ENCODE measurements around the gene DHX8. TPM values are rescaled to one million over a fixed set of nuclear protein-coding genes. Genes with fewer than 3 reads are reported as not detected.
A peak's percentile ranks its signal among the peaks of the same experiment; 100 is the strongest.

The DHX8 gene
- total RNA-seq (2014; rRNA removed; shearing (Covaris generic)): 75.2 and 81.7 TPM in 2 replicates

DNA sequence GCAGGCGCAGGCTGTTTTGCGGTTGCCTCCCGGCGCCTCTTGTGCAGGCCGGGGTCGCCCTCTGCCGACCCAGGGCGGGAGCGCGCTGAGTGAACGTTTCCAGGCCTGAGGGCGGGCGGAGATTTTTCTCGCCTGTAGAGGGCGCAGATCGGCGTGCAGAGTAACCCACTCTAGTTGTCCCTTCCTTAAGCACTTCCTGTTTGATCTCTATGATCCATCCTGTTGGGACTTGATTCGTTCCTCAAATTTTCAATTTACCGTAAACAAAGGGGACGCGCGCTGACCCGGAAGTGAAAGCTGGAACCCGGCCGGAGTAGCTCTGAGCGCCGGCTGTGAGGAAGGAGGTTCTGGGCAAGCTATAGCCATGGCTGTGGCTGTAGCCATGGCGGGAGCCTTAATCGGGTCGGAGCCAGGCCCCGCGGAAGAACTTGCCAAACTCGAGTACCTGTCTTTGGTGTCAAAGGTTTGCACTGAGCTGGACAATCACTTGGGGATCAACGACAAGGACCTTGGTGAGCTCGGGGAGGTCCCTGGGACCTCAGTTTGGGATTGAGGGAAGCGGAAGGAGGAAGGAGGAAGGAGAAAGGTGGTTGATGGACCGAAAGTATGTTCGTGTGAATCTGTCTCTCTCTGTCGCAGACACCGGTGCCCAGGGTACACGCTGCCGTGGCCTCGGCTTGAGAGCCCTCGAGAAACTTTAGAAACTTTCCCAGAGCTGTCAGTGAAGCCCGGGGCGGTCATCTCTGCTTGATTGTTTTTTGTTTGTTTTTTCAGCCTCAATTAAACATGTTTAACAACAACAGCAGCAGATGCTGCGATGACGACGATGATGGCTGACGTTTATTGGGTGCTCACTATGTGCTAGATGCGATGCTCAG lies at the start of gene DHX8:
Gene DHX8 (plus strand): TSS at position 302 of the 878 bp plus-strand sequence. CDS start 63 bp downstream, at position 365.
- Histone ChIP-seq H3K9me3 (replicated peaks) (no peaks in the 10 kb centered on the region), H3K27ac (peak within 1 kb of the TSS; percentile 53), H3K27me3 (replicated peaks) (no peaks in the 10 kb centered on the region), H3K36me3 (peaks cover 4% of the 10 kb centered on the region), H3K4me1 (replicated peaks) (peaks cover 16% of the 10 kb centered on the region), H3K4me3 (peak within 1 kb of the TSS; percentile 60)
- peak; percentile 99 to 100 for DNase-seq (ENCODE audit: low read depth in 1 of 2, low spot score in 2 of 2)

DNA sequence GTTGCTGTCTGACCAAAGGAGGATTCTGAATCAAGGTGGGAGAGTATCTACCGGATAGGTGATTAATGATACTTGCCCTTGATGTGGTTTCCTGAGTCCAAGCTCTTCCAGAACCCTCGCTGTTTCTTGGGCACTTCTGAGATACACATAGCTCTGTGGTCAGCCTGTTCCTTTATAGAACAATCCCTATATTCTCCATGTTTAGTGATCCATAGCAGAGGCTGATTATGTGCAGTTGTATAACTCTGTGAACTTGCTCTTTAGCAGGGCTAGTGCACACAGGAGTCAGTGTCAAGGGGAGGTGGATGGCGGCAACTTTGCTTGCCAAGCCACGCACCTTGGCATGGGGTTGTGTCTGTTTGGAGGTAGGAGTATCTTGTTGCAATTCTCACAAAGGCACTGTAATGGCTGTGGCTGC lies 48.9 kb upstream of the DHX8 start:
- H3K36me3 ChIP-seq: no peaks in the 10 kb centered on the region
- no peak for DNase-seq (ENCODE audit: low read depth in 1 of 2, low spot score in 2 of 2)
- peaks cover 5% of the 10 kb centered on the region for H3K4me1 ChIP-seq (replicated peaks)
- H3K4me3 ChIP-seq: no peak overlapping the region
- no peak overlapping the region for H3K27ac ChIP-seq
- H3K9me3 ChIP-seq (replicated peaks): no peaks in the 10 kb centered on the region; the same call in 1 of the 2 replicates
- H3K27me3 ChIP-seq (replicated peaks): 0 out of 2 replicates have a peak, but pooled peaks cover 2% of the 10 kb centered on the region

DNA sequence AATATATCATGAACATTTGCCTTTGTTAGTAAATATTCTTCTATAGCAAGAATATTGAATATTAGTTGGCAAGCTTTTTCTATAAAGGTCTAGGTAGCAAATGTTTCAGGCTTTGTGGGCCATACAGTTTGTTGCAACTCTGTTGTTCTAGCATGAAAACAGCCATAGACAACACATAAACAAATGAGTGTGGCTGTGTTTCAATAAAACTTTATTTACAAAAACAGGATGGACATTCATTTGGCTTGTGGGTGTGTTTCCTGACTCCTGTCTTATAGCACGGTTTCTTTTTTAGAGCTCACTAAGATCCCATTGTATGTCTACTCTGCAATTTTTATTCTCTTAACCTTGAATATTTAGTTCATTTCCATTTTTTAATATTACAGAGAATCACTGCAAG lies 46.0 kb upstream of the DHX8 start:
- no peak for DNase-seq (ENCODE audit: low read depth in 1 of 2, low spot score in 2 of 2)
- Histone ChIP-seq H3K4me1 (replicated peaks) (peaks cover 4% of the 10 kb centered on the region), H3K27ac (no peak overlapping the region), H3K4me3 (no peak overlapping the region), H3K27me3 (replicated peaks) (0 out of 2 replicates have a peak, but pooled peaks cover 2% of the 10 kb centered on the region), H3K9me3 (replicated peaks) (no peaks in the 10 kb centered on the region; the same call in 1 of the 2 replicates), H3K36me3 (no peaks in the 10 kb centered on the region)

DNA sequence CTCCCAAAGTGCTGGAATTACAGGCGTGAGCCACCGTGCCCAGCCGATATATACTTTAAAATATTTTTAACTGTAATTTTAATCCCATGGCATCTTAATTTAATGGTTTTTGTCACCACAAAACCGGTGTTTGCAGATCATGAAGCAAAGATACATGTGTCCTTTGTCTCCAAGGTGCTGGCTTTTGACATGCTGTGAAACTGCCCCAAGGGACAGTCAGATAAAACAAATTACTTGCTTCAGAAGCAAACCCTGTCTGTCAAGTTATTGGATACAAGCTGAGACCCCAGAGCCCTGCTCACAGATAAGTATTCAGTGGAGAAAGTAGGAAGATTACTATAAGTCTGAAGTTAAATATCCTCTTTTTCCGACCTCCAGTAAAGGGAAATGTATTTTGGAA lies 45.1 kb upstream of the DHX8 start:
- Histone ChIP-seq H3K27me3 (replicated peaks) (0 out of 2 replicates have a peak, but pooled peaks cover 2% of the 10 kb centered on the region), H3K36me3 (no peaks in the 10 kb centered on the region), H3K27ac (no peak overlapping the region), H3K9me3 (replicated peaks) (no peaks in the 10 kb centered on the region; the same call in 1 of the 2 replicates), H3K4me3 (no peak overlapping the region), H3K4me1 (replicated peaks) (peaks cover 4% of the 10 kb centered on the region)
- no peak for DNase-seq (ENCODE audit: low read depth in 1 of 2, low spot score in 2 of 2)

DNA sequence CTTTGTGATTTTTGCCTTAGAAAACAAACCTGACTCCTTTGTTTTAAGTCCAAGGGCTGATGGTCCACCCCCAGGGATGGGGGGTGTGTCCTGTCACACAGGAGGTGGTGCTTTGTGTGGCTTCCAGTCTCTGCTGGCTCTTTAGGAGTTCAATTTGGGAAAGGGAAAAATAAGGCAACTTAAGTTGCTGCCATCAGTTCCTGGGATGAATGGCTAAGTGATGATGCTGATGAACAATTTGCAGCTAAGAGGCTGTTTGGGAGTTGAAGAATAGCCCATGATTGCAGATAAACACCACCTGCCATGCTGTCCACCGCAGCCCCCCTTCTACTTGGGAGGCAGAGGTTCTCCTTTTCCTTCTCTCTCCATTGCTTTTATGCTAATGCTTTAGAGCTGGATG lies 44.7 kb upstream of the DHX8 start:
- no peaks in the 10 kb centered on the region; the same call in 1 of the 2 replicates for H3K9me3 ChIP-seq (replicated peaks)
- H3K27me3 ChIP-seq (replicated peaks): 0 out of 2 replicates have a peak, but pooled peaks cover 2% of the 10 kb centered on the region
- H3K36me3 ChIP-seq: no peaks in the 10 kb centered on the region
- no peak overlapping the region for H3K4me3 ChIP-seq
- no peak for DNase-seq (ENCODE audit: low read depth in 1 of 2, low spot score in 2 of 2)
- H3K27ac ChIP-seq: no peak overlapping the region
- peaks cover 7% of the 10 kb centered on the region for H3K4me1 ChIP-seq (replicated peaks)

DNA sequence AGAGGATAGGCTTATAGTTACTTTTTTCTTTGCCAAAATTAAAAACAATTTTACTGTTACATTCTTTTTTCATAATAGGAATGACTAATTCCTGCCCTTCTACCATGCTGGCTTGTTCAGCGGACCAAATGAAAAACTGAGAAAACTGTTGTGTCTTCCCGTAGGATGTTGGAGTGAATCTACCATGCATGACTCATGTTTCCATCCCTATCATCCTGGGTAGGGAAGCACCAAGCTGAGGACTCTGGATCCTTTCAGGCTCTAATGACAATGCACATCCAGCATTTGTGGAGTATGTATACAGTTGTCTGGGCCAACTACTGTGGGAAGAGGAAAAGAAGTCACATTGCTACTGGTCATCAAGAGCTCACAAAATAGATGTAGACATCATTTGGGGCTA lies 41.1 kb upstream of the DHX8 start:
- Histone ChIP-seq H3K9me3 (replicated peaks) (no peaks in the 10 kb centered on the region), H3K36me3 (no peaks in the 10 kb centered on the region), H3K4me3 (no peak overlapping the region), H3K27me3 (replicated peaks) (0 out of 2 replicates have a peak, but pooled peaks cover 2% of the 10 kb centered on the region), H3K27ac (no peak overlapping the region), H3K4me1 (replicated peaks) (peaks cover 14% of the 10 kb centered on the region)
- DNase-seq (ENCODE audit: low read depth in 1 of 2, low spot score in 2 of 2): no peak

DNA sequence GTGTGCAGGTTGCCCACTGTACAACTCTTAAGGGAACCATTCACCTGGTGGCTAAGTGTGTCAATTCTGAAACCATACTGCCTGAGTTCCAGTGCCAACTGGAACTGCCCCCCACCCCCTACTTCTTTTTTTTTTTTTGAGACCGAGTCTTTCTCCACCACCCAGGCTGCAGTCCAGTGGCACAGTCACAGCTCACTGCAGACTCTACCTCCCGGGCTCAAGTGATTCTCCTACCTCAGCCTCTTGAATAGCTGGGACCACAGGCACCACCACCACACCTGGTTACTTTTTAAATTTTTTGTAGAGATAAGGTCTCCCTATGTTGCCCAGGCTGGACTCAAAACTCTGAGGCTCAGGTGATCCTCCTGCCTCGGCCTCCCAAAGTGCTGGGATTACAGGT lies 40.4 kb upstream of the DHX8 start:
- Histone ChIP-seq H3K27ac (no peak overlapping the region), H3K4me3 (no peak overlapping the region), H3K36me3 (no peaks in the 10 kb centered on the region)

DNA sequence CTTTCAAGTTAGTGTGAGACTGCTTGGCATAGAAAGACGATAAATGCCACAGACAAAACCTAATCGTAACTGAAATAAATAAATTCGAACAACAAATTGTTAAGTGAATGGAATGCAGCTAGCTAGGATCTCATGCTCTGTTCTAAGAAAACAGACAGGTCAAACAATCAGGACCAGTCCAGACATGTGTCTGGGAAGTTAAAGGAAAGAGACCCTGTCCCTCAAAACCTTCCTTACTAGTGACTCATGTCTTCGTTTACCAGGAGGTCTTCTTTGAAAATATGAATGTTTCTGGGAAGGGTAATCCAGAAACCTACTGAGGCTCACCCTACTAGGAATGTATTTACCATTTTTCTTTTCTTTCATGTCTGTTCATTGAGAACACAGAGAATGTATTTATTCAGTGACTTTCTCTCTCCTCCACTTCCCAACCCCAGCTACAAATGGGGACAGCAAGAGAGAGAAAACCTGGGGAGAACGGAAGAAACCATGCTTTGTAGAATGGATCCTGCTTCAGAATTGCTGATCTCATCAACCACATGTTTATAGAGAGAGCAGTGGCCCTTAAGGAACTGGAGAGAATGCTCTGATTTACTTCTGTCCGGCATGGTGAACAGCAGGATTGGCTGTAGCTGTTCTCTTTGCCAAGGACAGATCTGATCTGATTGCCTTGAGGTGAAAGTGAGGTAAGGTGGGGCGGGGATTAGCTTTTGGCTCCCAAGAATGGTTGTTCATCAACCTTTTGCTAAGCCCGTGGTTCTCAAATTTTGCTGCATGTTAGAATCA lies 39.4 kb upstream of the DHX8 start:
- Histone ChIP-seq H3K27me3 (replicated peaks) (no peaks in the 10 kb centered on the region), H3K4me3 (no peak overlapping the region), H3K4me1 (replicated peaks) (peaks cover 14% of the 10 kb centered on the region), H3K36me3 (no peaks in the 10 kb centered on the region), H3K27ac (peak overlapping the region; percentile 55), H3K9me3 (replicated peaks) (no peaks in the 10 kb centered on the region)
- DNase-seq (ENCODE audit: low read depth in 1 of 2, low spot score in 2 of 2): peak in 1 of 2 experiments; percentile 77

More for the DNA sequence above, 40.4 kb upstream of the DHX8 start:
- no peak for DNase-seq (ENCODE audit: low read depth in 1 of 2, low spot score in 2 of 2)
- Histone ChIP-seq H3K9me3 (replicated peaks) (no peaks in the 10 kb centered on the region), H3K27me3 (replicated peaks) (0 out of 2 replicates have a peak, but pooled peaks cover 2% of the 10 kb centered on the region), H3K4me1 (replicated peaks) (peaks cover 14% of the 10 kb centered on the region)

DNA sequence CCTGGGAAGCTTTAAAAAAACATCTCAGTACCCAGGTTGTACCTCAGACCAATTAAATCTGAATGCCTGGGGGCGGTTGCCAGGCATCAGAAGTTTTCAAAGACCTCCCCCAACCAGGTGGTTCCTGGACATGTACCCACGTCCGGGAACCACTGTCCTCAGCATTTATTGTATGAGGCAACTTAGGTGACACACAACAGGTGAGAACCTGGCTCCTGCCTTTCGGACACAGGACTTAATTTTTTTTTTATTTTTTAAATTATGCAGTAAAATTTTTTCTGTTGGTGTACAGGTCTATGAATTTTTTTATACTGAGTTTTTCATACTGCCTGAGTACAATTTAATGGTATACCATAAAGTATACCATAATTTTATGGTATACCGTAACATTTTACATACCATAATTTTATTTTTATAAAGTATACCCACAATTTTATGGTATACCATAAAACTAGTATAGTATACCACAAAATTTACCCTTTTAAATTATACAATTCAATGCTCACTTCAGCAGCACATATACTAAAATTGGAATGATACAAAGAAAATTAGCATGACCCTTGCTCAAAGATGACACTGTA lies 38.7 kb upstream of the DHX8 start:
- H3K4me3 ChIP-seq: no peak overlapping the region
- no peak for DNase-seq (ENCODE audit: low read depth in 1 of 2, low spot score in 2 of 2)

DNA sequence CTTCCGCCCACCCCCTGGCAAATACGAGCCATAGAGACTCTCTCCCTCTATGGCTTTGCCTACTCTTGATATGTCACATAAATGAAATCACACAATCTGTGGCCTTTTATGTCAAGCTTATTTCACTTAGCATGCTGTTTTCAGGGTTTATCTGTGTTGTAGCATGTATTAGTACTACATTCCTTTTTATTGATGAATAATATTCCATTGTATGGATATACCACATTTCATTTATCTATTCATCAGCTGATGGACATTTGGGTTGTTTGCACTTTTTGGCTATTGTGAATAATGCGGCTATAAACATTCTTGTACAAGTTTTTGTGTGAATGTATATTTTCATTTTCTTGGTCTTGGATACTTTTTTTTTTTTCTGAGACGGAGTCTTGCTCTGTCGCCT lies 37.0 kb upstream of the DHX8 start:
- H3K36me3 ChIP-seq: no peaks in the 10 kb centered on the region
- H3K4me1 ChIP-seq (replicated peaks): peaks cover 14% of the 10 kb centered on the region
- no peak for DNase-seq (ENCODE audit: low read depth in 1 of 2, low spot score in 2 of 2)
- no peak overlapping the region for H3K4me3 ChIP-seq
- H3K9me3 ChIP-seq (replicated peaks): no peaks in the 10 kb centered on the region
- no peaks in the 10 kb centered on the region for H3K27me3 ChIP-seq (replicated peaks)
- no peak overlapping the region for H3K27ac ChIP-seq

More for the DNA sequence above, 38.7 kb upstream of the DHX8 start:
- Histone ChIP-seq H3K36me3 (no peaks in the 10 kb centered on the region), H3K27me3 (replicated peaks) (no peaks in the 10 kb centered on the region), H3K4me1 (replicated peaks) (peaks cover 14% of the 10 kb centered on the region), H3K27ac (peak overlapping the region; percentile 55), H3K9me3 (replicated peaks) (no peaks in the 10 kb centered on the region)

DNA sequence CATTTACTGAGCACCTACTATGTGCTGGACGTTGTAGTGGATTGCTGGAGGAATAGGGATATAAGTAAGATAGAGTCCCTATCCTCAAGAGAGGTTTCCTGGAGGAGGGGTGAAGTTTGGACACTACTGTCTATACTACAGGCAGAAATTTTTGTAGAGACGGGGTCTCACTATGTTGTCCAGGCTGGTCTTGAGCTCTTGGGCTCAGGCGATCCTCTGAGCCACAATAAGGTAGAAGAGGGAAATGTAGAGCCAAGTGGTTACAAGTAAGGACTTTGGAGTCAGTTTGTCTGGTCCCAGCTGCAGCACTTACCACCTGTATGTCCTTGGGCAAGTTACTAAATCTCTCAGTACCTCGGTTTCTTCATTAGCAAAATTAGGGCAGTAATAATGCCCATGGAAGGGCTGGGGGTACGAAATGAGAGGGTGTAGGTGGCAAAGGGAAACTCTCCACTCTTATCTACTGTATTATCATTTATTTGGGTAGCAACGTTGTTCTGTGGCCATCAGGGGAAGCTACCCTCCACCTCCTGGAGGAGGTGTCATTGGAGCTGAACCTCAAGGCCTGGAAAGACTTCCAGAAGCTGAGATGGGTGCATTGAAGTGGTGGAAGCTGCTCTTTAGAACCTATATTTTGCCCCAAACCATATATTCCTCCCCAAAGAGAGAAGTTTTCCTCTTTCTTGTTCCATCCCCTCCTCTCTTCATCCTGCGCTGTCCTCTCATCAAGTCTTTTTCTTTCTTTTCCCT lies 34.9 kb upstream of the DHX8 start:
- H3K36me3 ChIP-seq: no peaks in the 10 kb centered on the region
- peaks cover 12% of the 10 kb centered on the region for H3K4me1 ChIP-seq (replicated peaks)
- DNase-seq (ENCODE audit: low read depth in 1 of 2, low spot score in 2 of 2): no peak
- H3K4me3 ChIP-seq: no peak overlapping the region
- no peaks in the 10 kb centered on the region for H3K27me3 ChIP-seq (replicated peaks)
- H3K9me3 ChIP-seq (replicated peaks): no peaks in the 10 kb centered on the region
- no peak overlapping the region for H3K27ac ChIP-seq

DNA sequence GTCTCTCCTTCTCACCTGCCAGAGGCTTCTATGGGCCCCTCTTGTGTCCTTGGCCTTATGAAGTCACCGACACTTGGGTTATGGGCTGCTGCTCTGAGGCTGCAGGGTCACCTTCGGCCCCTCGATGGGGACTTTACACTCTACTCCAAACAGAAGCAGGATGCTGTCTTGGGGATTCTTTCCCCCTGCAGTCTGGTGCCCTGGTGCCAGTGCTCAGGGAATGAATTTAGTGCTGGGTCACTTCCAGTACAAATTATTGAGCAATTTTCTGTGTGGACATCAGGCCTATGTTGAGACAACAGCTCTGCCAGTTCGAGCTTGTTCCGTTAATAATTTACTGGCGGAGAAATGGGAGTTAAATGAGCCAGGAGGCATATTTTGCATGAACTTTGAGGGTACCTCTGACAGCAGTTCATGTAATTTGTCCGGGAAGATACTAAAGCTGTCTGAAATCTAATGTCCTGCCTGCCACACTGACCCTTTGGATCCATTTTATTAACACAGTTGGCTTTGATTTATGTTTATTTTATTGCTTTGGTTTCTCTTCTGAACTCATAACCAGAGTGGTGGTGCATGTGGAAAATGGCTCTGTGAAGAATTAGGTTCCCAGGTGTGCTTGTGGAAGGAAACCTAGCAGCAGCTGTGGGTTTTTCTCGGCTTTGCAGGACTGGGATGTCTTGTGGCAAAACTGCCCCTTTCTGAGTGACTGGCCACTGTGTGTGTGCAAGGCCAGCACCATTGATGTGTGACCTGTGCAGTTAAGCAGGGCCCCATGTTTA lies 34.1 kb upstream of the DHX8 start:
- H3K36me3 ChIP-seq: no peaks in the 10 kb centered on the region
- H3K4me3 ChIP-seq: no peak overlapping the region
- peaks cover 5% of the 10 kb centered on the region for H3K4me1 ChIP-seq (replicated peaks)
- H3K27ac ChIP-seq: no peak overlapping the region
- DNase-seq (ENCODE audit: low read depth in 1 of 2, low spot score in 2 of 2): no peak
- H3K27me3 ChIP-seq (replicated peaks): no peaks in the 10 kb centered on the region
- H3K9me3 ChIP-seq (replicated peaks): no peaks in the 10 kb centered on the region

Data from SJSA1 (cell line).